Muscle of arm (tissue), 12 donors: ENCODE data around the gene PAX6. TPM values are rescaled to one million over a fixed set of nuclear protein-coding genes. Genes with fewer than 3 reads are reported as not detected.

Source experiments
- DNase-seq: peaks from one replicate; pipeline ENCODE4 v3.0.0-alpha.2; 2013
- polyA plus RNA-seq, 12 donors: library from polyadenylated mRNA; unstranded; fragments of 120-200 nt; gene quantifications; one replicate each; pipeline ENCODE4 v1.2.1, GENCODE V29; 2013; ENCODE audit not compliant: insufficient read length in 12 of 12

Gene PAX6
- polyA plus RNA-seq, 12 donors: 0.15 to 1.5 (median 0.70) TPM; not detected in 2

- DNase-seq: no peak
Observed at GRCh38 chr11:31822927-31823643, 12.0 kb upstream of the PAX6 start.

DNA sequence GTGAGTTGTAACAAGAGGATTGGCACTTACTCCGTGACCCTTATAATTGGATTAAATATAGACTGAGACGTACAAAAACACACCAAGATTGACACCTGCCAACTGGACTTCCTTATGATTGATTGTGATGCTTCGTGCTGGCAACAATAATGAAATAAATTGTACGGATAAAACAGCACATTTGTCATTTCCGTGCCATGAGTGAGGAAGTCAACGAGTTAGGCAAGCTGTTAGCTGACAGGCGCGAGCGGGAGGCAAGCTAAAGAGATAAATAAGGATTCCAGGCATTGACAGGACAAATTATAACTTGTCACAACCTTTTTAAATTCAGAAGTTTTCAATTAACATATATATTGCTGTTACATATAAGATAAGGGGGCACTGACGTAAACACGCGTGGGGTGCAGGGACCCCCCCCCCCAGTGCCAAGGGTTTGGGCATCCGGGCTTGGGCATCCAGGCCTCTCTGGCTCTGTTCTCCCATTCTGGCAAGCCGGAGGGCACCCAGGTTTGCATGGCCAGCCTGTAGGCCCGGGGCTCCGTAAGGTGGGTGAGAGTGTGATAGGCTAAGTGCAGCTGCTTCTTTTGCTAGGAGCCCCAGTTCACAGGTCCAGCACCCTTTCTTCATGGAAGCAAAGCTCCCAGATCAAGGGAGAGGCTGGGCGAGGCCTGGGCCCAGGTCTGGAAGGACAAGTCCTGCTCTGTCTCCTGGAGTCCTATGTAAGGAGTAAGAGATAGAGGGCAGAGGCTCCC is 11.2 kb upstream of the PAX6 start:
- no peak for DNase-seq

DNA sequence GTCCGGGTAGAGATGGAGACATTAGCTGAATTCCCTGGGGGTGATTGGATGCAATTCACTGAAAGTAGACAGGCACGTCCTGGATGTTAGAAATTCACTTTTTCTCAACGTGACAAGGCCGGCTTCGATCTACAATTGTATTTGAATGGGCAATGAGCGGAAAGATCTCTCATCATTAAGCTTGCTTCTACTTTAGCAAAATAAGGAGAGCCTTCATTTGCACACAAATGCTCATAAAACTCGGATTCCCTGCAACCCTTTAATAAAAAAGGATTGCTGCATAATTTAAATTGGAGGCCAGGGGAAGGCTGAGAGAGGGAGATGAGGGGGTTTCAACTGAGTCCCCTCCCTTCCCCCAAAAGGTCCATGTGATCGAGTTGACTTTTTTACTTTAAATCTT is 10.6 kb upstream of the PAX6 start:
- no peak for DNase-seq

GRCh38 chr11:31821235-31821764 is 10.2 kb upstream of the PAX6 start:
- DNase-seq: no peak

- DNase-seq: no peak
Observed at GRCh38 chr11:31820438-31820818, 9.3 kb upstream of the PAX6 start.

DNA sequence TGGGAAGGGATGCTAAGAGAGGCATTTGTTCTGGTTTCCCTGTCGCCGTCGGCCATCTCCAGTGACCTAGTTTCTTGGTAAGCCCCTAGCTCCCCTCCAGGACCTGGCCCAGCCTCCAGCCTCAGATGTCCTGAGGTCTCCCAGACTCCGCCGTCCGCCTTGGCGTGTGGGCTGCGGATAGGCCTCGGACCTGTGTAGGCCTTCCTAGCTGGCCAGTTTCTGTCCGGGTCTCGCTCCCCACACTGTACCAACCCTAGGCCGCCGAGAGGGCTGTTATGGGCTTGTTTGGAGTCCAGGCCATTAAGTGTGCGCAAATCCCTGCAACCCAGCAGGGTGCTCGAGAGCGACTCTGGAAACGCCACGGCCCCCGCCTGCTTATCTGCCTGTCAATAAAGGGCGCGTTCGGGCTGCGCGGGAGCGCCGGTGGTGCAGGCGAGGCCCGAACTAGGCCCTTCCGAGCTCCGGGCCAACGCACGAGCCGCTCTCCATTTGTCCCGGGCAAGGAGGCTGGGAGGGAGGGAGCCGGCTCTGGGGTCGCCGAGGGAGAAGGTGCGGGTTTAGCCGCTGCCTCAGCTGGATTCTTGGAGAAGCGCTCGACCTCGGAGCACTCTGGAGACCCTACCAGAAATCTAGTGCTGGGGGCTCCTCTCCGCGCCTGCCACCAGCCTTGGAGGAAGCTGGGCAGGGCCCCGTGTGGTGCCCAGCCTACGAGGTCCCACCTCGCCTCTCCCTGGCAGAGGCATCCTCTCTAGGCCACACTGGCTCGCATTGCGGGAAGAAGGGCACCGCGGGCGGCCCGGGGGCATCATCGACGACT is 8.7 kb upstream of the PAX6 start:
- no peak for DNase-seq

DNA sequence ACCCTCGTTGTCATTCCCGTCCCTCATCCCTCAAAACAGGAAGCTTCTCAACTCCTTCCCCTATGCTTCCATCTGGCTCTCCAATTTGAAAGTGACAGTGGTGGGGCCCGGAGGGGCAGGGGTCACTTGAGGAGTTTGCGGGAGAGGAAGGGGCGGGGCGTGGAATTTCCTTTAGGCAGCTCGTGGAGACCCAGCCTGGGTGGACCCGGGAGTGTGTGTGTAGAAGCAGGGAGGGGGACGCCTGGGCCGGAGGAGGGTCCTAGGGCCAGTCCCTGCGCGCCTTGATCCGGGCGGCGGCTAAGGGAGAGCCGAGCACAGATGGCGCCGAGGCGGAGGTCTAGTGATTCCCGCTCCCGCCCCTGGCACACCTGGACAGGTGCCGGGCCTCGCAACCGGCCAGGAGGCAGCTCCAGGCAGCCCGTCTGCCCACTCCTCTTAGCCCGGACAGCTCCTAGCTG is 7.8 kb upstream of the PAX6 start:
- no peak for DNase-seq

- DNase-seq: no peak
Observed at GRCh38 chr11:31818425-31818755, 7.3 kb upstream of the PAX6 start.

DNA sequence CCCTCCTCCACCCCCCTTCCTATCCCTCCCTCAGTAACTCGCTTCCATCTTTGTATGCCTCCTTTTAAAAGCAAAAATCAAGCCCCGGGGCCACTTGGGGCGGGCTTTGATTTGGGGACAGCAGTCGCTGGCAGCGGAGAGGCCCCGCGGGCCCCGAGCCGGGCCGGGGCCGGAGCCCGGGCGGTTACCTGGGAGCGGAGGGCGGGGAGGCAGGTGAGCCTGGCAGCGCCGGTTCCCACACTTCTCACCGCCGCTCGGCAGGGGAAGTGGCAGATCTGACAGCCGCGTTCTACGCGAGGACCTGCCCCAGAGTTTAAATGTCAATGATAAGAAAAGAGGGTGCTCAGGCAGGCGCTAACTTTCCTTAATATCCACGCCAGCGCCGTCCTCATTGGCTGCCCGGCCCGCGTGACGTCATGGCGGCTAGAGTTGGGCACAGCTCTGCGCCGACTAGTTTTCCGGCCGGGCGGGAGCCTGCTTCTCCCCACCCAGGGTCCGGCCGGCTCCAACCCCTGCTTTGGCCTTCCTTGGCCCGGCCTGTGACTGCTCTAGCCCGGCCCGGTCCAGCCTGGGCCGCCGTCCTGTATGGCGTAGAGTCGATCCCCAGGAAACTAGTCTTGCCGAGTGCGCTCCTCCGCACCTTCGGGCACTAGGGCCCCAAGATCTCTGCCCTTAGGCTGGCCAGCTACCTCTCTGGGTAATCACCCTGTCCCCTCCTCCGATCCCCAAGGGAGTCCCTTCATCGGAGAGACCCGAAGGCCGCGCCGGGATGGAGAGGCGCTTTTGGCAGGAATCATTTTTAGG is 6.7 kb upstream of the PAX6 start:
- DNase-seq: no peak

DNA sequence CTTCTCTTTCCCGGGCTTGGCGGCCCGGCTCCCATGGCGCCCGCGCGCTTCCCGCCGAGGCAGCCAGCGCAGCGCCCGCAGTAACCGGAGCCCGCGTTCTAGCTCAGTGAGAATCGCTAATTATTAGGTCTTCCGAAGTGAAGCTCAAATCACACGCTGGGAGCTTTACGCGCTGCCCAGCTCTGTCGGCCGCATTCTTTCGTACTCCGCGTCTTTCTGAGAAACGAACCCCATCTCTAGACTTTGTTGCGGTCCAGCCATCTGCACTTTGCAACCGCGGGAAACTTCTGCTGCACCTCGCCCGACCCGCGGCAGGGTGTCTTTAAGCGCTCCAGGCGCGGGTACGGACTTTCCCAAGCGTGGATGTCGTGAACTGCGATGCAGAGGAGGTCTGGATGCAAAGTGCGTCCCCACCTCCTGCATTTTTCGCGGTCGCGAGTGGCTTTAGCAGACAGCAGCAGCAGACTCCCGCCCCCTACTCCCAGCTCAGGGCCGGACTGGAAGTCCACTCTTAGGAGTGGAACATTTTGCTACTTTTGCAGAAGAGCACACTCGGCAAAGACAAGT is 6.0 kb upstream of the PAX6 start:
- DNase-seq: no peak

- no peak for DNase-seq
Observed at GRCh38 chr11:31816468-31817053, 5.4 kb upstream of the PAX6 start.

DNA sequence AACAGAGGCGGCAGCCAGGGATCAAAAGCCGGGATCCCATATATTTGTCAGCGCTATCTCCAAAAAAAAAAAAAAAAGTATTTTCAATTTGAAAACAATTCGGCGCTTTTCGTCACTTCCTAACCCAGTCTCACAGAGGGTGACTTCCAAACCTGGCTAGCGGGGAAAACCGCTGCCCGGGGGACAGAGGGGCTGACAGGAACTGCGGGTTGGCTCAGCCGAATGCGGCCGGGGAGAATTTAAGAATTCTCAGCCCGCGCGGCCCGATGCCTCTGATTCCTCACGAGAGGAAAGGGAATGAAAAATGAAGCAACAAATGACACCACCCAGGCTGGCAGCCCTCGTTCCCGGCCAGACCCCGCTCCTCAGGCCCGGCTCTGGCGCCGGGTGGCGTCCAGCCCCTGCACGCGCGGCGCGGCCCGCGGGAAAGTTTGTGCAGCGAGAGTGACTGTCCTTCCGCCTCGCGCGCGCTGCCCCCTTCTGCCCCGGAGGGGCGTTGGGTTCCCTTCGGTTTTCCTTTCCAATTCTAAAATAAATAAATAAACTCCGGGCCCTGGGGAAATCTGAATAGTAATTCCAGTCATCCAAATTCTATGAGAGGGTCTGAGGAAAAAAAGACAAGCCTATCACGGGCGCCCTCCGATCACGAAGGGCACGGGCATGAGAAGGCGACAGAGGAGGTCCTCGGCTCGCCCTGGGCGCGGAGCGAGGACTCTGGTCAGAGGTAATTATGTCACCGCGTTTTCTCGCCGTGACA is 4.8 kb upstream of the PAX6 start:
- DNase-seq: no peak

DNA sequence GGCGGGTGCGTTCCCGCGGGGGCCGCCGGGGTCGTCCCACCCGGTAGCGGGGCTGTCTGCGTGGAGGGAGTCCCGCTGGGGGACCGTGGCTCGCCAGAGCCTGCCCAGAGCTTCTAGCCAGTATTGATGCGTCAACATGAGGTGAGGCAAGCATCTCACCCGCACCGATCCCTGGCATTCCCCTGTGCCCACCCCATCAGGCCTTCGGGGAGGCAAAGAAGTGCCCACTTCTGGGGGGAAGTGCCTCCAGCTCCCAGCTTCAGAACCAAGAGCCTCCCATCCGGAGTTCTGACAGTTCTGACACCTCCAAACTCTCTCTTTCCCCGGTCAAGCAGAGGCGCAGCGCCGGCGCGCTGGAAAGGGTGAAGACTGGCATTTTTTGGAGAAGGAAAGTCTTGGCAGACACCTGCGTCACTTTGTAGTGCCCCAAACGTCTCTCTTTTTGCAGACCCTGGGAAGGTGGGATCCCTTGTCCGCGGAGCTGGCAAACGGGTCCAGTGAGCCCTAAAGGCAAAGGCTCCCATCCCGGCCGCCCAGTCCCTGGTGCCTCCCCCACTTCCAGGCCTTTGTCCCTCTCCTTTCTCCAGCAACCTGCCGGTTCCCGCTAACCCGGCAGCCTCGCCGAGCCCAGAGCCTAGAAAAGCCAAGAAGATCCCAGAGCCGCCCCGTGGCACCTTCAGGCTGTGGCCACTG is 3.2 kb upstream of the PAX6 start:
- DNase-seq: no peak

- no peak for DNase-seq
Observed at GRCh38 chr11:31813391-31814175, 2.5 kb upstream of the PAX6 start.

GRCh38 chr11:31812383-31813381 is 1.6 kb upstream of the PAX6 start:
- no peak for DNase-seq

DNA sequence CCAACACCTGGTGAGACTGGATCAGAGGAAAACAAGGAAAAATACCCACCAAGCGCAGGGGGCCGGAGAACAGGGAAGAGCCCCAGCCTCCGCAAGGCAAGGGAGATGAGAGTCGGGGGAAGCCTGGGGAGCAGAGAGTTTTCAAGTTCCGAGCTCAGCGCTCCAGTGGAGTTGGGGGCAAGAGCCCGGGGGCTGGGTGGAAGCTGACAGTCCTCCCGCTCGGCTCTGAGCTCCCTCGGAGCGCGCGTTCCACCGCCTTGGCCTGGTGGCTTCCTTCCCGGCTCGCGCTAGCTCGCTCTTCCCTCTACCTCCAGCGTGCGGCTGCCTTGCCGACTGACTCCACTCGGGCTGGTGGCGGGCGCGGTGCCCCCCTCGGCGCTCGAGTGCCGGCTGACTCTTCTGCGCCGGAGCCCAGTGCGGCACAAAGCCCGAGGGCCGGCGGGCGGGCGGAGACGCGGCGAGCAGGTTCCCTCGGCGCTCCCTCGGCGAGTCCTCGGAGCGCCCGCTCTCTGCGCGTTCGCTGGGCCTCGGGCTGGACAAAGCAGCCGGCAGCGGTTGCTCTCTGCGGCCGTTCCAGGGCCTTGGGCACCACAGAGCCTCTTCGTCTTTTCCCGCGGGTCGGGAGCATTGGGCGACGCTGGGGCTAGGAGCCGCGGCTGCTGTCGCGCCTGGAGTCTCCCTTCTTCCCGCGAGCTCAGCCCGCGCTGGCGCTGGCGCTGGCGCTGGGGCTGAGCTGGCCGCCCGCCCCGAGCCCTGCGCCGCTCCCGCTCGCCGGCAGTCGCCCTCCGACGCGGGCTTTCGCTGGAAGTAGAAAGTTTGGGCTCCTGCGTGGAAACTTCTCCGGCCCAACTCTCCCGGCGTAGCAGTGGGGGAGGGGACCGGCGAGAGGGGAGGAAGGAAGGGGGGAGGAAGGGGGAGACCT is 1.0 kb downstream of the PAX6 start:
- no peak for DNase-seq
